Muscle layer of colon (tissue), 2 donors: Measurements from ENCODE around the gene CTXND2.
"Not testable (repeated sequence)": the region's sequence is repeated elsewhere in the genome, so short reads cannot be mapped to it uniquely, and the experiment has no call there.

ENCODE experiments used
- H3K27ac ChIP-seq: one replicate; pipeline ENCODE4 v1.7.0; 2013; ENCODE audit warnings: low read depth, mild to moderate bottlenecking, low read length, moderate library complexity
- H3K27me3 ChIP-seq, 2 donors: one replicate each; pipeline ENCODE4 v1.7.0; 2013; ENCODE audit warnings: low read length in 2 of 2, mild to moderate bottlenecking in 2 of 2; ENCODE audit not compliant: insufficient read depth in 2 of 2, control insufficient read depth in 1 of 2
- H3K36me3 ChIP-seq: one replicate; pipeline ENCODE4 v1.7.0; 2013; ENCODE audit warnings: mild to moderate bottlenecking, low read length; ENCODE audit not compliant: insufficient read depth
- H3K4me1 ChIP-seq: one replicate; pipeline ENCODE4 v1.7.0; 2013; ENCODE audit warnings: mild to moderate bottlenecking, low read length; ENCODE audit not compliant: insufficient read depth
- H3K4me3 ChIP-seq, 2 donors: one replicate each; pipeline ENCODE4 v1.7.0; 2013; ENCODE audit warnings: low read length in 2 of 2, low read depth in 1 of 2, mild to moderate bottlenecking in 1 of 2, moderate library complexity in 1 of 2
- H3K9ac ChIP-seq: one replicate; pipeline ENCODE4 v1.7.0; 2013; ENCODE audit warnings: low read length
- H3K9me3 ChIP-seq: one replicate; pipeline ENCODE4 v1.7.0; 2013; ENCODE audit warnings: mild to moderate bottlenecking, low read length
- donor health status: abdominal sarcoma.
- donor health status: Adenocarcinoma of cecum.

Gene CTXND2

GRCh38 chr1:150887018-150887417, at the start of gene CTXND2:
Gene CTXND2, plus strand, starts transcription at chr1:150887136. Its CDS starts 25,179 bp downstream, at chr1:150912315.
- Histone ChIP-seq H3K9me3 (no peaks in the 10 kb centered on the region), H3K36me3 (no peaks in the 10 kb centered on the region), H3K27me3 (no peaks in the 10 kb centered on the region), H3K4me3 (no peak within 1 kb of the TSS), H3K27ac (no peak within 1 kb of the TSS), H3K9ac (no peak within 1 kb of the TSS), H3K4me1 (no peaks in the 10 kb centered on the region)

GRCh38 chr1:150840850-150841249, 46.1 kb upstream of the CTXND2 start:
- not testable (repeated sequence) for H3K27ac ChIP-seq, H3K9ac ChIP-seq, H3K4me1 ChIP-seq, H3K4me3 ChIP-seq, H3K27me3 ChIP-seq, H3K9me3 ChIP-seq
- H3K36me3 ChIP-seq, result peaks cover 46% of the 10 kb centered on the region

- H3K27me3 ChIP-seq, result no peaks in the 10 kb centered on the region
- H3K4me3 ChIP-seq, result no peak overlapping the region
- H3K9ac ChIP-seq, result no peak overlapping the region
- H3K27ac ChIP-seq, result no peak overlapping the region
- H3K36me3 ChIP-seq, result peaks cover 39% of the 10 kb centered on the region
- peaks cover 3% of the 10 kb centered on the region for H3K4me1 ChIP-seq
- no peaks in the 10 kb centered on the region for H3K9me3 ChIP-seq
These were observed 45.3 kb upstream of the CTXND2 start for GRCh38 chr1:150841626-150842025.

- Histone ChIP-seq H3K27me3 (no peaks in the 10 kb centered on the region), H3K4me1 (peaks cover 3% of the 10 kb centered on the region), H3K27ac (no peak overlapping the region), H3K36me3 (peaks cover 33% of the 10 kb centered on the region), H3K4me3 (no peak overlapping the region), H3K9me3 (no peaks in the 10 kb centered on the region), H3K9ac (no peak overlapping the region)
These were observed 44.6 kb upstream of the CTXND2 start for GRCh38 chr1:150842343-150842742.

GRCh38 chr1:150842964-150843363, 44.0 kb upstream of the CTXND2 start:
- Histone ChIP-seq H3K4me1 (peaks cover 3% of the 10 kb centered on the region), H3K27me3 (no peaks in the 10 kb centered on the region), H3K9me3 (no peaks in the 10 kb centered on the region), H3K36me3 (peaks cover 28% of the 10 kb centered on the region), H3K27ac (no peak overlapping the region), H3K9ac (no peak overlapping the region), H3K4me3 (no peak overlapping the region)

- peaks cover 23% of the 10 kb centered on the region for H3K36me3 ChIP-seq
- no peaks in the 10 kb centered on the region for H3K9me3 ChIP-seq
- H3K27me3 ChIP-seq, result no peaks in the 10 kb centered on the region
- H3K4me3 ChIP-seq, result no peak overlapping the region
- no peak overlapping the region for H3K9ac ChIP-seq
- no peak overlapping the region for H3K27ac ChIP-seq
- H3K4me1 ChIP-seq, result peaks cover 3% of the 10 kb centered on the region
These were observed 43.5 kb upstream of the CTXND2 start for GRCh38 chr1:150843474-150843873.

GRCh38 chr1:150846473-150847146, 40.3 kb upstream of the CTXND2 start:
- H3K36me3 ChIP-seq, result peaks cover 4% of the 10 kb centered on the region
- H3K9me3 ChIP-seq, result no peaks in the 10 kb centered on the region
- H3K9ac ChIP-seq, result no peak overlapping the region
- no peak overlapping the region for H3K27ac ChIP-seq
- no peak overlapping the region for H3K4me3 ChIP-seq
- no peaks in the 10 kb centered on the region for H3K27me3 ChIP-seq
- peaks cover 2% of the 10 kb centered on the region for H3K4me1 ChIP-seq

GRCh38 chr1:150850801-150851362, 36.1 kb upstream of the CTXND2 start:
- not testable (repeated sequence) for H3K4me1 ChIP-seq, H3K9ac ChIP-seq, H3K27ac ChIP-seq, H3K27me3 ChIP-seq, H3K9me3 ChIP-seq, H3K36me3 ChIP-seq, H3K4me3 ChIP-seq

GRCh38 chr1:150852734-150853133, 34.2 kb upstream of the CTXND2 start:
- H3K27ac ChIP-seq, H3K9me3 ChIP-seq, H3K27me3 ChIP-seq, H3K9ac ChIP-seq, H3K4me3 ChIP-seq, H3K4me1 ChIP-seq, H3K36me3 ChIP-seq: not testable (repeated sequence)

- Histone ChIP-seq H3K9ac (no peak overlapping the region), H3K27me3 (no peaks in the 10 kb centered on the region), H3K36me3 (no peaks in the 10 kb centered on the region), H3K27ac (no peak overlapping the region), H3K9me3 (no peaks in the 10 kb centered on the region), H3K4me3 (no peak overlapping the region), H3K4me1 (no peaks in the 10 kb centered on the region)
These were observed 23.2 kb upstream of the CTXND2 start for GRCh38 chr1:150863724-150864123.

- H3K9me3 ChIP-seq, H3K4me3 ChIP-seq: not testable (repeated sequence)
These were observed 22.7 kb upstream of the CTXND2 start for GRCh38 chr1:150864200-150864599.

GRCh38 chr1:150869683-150870082, 17.3 kb upstream of the CTXND2 start:
- no peak overlapping the region for H3K27ac ChIP-seq
- H3K27me3 ChIP-seq, result no peaks in the 10 kb centered on the region
- no peaks in the 10 kb centered on the region for H3K36me3 ChIP-seq
- H3K9ac ChIP-seq, result no peak overlapping the region
- no peaks in the 10 kb centered on the region for H3K9me3 ChIP-seq
- peaks cover 7% of the 10 kb centered on the region for H3K4me1 ChIP-seq
- no peak overlapping the region for H3K4me3 ChIP-seq

More at GRCh38 chr1:150864200-150864599, 22.7 kb upstream of the CTXND2 start:
- H3K4me1 ChIP-seq, H3K27ac ChIP-seq, H3K9ac ChIP-seq, H3K27me3 ChIP-seq, H3K36me3 ChIP-seq: not testable (repeated sequence)
